Activated T-helper 1 cell treated with anti-CD3 and anti-CD28 coated beads, Interleukin-2, amount 50 U/mL, for 16 hours (primary cell): ENCODE measurements around the gene MRO.
"Not testable (repeated sequence)": the region's sequence is repeated elsewhere in the genome, so short reads cannot be mapped to it uniquely, and the experiment has no call there.

Source experiments
- DNase-seq, 2 donors: peaks; one replicate each; pipeline ENCODE4 v3.0.0-alpha.2; 2020; ENCODE audit warnings: low read depth in 1 of 2, low spot score in 1 of 2

The MRO gene

DNA sequence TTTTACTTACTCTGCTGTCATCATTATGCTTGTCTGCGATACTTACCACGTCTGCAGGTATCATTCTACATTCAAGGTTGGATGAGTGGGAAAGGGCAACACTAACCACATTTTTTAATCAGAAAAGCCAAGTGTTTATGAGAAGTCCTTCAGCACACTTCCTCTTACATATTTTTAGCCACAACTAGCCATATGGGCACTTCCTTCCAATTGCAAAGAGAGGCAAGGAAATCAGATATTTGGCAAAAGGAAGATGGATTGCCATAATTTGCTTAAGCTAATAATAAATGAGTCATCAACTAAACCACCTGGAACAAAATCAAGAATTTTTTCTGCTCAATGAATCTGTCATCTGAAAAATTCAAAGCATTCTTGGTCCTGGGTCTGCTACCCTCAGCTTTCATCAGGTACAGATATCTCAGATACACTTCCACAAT is 16.7 kb upstream of the MRO start:
- DNase-seq, result no peak

- not testable (repeated sequence) for DNase-seq
These were observed 13.7 kb upstream of the MRO start for GRCh38 chr18:50833496-50833895.

GRCh38 chr18:50832754-50833153 is 12.9 kb upstream of the MRO start:
- no peak for DNase-seq

- DNase-seq, result no peak
These were observed 10.7 kb upstream of the MRO start for GRCh38 chr18:50830544-50830943.

- DNase-seq, result no peak
These were observed 9.8 kb upstream of the MRO start for GRCh38 chr18:50829644-50830043.

GRCh38 chr18:50826027-50826426 is 6.2 kb upstream of the MRO start:
- no peak for DNase-seq

DNA sequence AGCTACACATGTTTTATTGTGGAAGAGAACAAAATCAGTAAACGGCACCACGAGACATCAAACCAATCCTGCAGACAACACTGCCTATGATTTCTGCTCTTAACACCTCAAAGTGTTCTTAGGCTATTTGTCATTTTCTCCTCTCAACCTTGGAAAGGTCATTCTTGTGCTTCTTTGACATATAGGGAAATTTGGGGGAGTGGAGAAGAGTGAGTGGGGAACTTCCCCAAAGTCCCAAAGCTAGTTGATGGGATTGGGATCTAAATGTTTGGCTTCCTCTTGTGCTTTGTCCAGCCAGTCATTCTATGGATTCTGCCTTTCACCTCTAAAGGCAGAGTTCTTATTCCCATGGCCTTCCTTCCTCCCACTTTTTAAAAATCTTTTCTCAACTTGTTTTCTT is 5.8 kb upstream of the MRO start:
- no peak for DNase-seq

GRCh38 chr18:50822756-50823155 is 2.9 kb upstream of the MRO start:
- no peak for DNase-seq

- DNase-seq, result no peak
These were observed 1.2 kb upstream of the MRO start for GRCh38 chr18:50820901-50821520.

- no peak for DNase-seq
These were observed 639 bp downstream of the MRO start for GRCh38 chr18:50819027-50819727.

DNA sequence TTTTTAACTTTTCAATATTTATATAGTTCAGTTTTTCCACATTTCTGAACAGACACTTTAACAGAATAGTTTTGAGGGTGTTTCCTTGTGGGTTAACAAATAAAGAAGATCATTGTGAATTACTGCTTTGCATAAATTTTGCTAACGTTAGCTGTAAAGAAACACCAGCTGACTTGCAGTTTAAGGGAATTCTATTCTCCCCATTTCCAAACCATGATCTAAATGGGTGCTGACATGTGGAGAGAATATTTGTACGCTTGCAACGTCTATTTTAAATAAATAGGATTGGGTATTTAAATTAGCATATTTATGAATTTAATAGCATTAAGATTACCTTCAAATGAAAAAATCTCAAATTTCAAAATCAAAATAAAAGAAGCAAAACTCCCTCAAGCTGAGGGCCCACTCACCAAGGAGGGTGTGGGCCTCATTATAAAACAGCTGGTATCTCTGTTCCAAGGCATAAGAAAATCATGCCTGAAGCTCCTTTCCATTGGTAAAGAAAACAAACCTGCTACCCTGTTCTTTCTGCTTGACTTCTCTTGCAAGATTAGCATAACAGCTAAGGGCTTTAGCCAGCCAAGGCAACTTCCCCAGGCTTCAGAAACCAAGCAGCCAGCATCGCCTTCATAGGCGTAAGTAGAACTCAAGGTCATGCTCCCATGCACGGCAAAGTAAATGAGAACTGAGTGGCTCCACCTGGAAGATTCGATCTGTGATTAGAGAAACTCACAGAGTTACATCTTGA is 3.2 kb downstream of the MRO start:
- no peak for DNase-seq

GRCh38 chr18:50814395-50814794 is 5.4 kb downstream of the MRO start:
- DNase-seq, result no peak

DNA sequence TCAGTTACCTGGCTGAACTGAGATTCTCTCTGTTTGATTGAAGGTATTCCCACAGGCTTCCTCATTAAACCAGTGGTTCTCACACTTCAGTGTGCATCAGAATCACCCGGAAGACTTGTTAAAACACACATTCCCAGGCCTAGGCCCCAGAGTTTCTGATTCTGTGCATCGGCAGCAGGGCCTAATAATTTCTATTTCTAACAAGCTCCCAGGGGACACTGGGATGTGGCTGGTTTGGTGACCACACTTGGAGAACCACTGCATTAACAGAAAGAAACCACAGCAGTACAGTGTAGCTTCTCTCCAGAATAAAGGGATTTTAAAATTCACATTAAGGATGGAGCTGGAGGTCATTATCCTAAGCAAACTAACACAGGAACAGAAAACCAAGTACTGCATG is 6.5 kb downstream of the MRO start:
- DNase-seq, result no peak

DNA sequence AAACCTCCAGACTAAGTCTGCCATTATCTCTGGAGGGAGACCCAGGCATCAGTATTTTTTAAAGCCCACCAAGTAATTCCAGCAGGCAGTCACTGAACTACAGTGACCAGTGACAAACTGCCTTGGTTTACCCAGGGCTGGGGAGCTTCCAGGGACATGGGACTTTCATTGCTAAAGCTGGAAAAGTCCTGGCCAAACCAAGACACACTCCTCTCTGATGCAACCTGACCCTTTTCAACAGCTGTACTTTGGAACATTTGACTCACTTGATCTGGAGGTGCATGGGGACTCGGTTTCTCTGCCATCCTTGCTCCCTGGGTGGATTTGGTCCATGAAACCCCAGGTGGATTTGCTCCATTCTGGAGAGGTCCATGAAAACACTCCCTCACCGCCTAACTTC is 7.0 kb downstream of the MRO start:
- DNase-seq, result no peak

GRCh38 chr18:50807176-50807575 is 12.6 kb downstream of the MRO start:
- DNase-seq, result no peak

- DNase-seq, result no peak
These were observed 13.6 kb downstream of the MRO start for GRCh38 chr18:50806208-50806616.

DNA sequence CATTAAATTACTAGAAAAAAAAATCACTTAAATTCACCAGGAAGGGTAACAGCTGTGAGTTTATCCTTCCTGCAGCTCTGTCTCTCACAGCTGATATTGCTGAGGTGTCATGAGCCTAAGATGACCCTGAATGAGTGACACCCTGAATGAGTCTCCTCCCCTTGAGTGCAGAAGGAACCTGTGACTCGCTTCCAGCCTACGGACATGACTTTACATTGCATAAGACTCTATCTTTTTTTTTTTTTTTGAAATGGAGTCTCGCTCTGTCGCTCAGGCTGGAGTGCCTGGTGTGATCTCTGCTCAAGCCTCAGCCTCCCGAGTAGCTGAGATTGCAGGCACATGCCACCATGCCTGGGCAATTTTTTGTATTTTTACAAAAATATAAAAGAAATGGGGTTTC is 14.1 kb downstream of the MRO start:
- DNase-seq, result no peak

- DNase-seq, result no peak
These were observed 16.2 kb downstream of the MRO start for GRCh38 chr18:50803592-50803991.

DNA sequence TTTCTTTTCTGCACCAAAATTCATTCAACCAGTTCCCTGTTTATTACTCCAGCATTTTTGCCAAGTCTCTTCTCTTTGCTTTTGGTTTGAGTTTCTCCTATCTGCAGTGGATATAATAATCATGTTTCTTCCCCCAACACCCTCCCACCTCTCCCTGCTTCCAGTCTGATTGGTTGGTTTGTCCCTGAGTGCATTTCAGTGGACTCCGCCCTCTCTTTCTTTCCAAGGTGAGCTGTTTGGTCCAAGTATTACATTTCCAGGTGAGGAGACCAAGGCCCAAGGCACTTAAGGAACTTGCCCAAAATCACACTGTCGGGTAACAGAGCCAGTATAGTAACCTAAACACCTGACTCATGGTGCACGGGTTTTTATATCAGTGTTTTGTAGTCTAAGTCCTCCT is 17.7 kb downstream of the MRO start:
- DNase-seq, result no peak

GRCh38 chr18:50797142-50797541 is 22.7 kb downstream of the MRO start:
- DNase-seq, result no peak

- no peak for DNase-seq
These were observed 23.3 kb downstream of the MRO start for GRCh38 chr18:50796495-50796894.
